Endothelial cell of umbilical vein (primary cell): Measurements from ENCODE around the gene ZNF213. TPM values are rescaled to one million over a fixed set of nuclear protein-coding genes. Genes with fewer than 3 reads are reported as not detected.
A peak's percentile ranks its signal among the peaks of the same experiment; 100 is the strongest.

Source experiments
- BruUV-seq: library from RNA; stranded (reverse); fragments of 400-500 nt; replicated peaks from 2 replicates; lab custom pipeline; 2021; lab: Mats Ljungman, UMichigan
- CTCF ChIA-PET: fragments of 300-600, 350-600 bp; sonication (Branson Sonifier 250); formaldehyde crosslinking; loops from one replicate; lab custom pipeline; 2021; ENCODE audit warnings: antibody characterized with exemption, inconsistent platforms; lab: Charles Lee
- POLR2A ChIA-PET: fragments of 300-600, 350-600 bp; sonication (Branson Sonifier 250); formaldehyde crosslinking; loops from one replicate; lab custom pipeline; 2021; ENCODE audit warnings: antibody characterized with exemption, inconsistent platforms; lab: Charles Lee
- DNase-seq: peaks from one replicate; pipeline ENCODE4 v3.0.0-alpha.2; 2011; ENCODE audit warnings: low read depth, low spot score
- FAIRE-seq: peaks from 2 replicates; lab custom pipeline; 2011; peaks lifted over from hg19 to GRCh38; lab: Jason Lieb, UNC
- H2AFZ ChIP-seq: 2 replicates; pipeline ENCODE4 v1.6.0; 2012; ENCODE audit warnings: low read depth, low read length, control low read depth, inconsistent platforms
- H3K27ac ChIP-seq: 2 replicates; pipeline ENCODE4 v1.5.1; 2011; ENCODE audit warnings: low read depth, mild to moderate bottlenecking, control low read depth, low read length, moderate library complexity; ENCODE audit not compliant: insufficient read depth
- H3K27me3 ChIP-seq, 2 experiments: 2 replicates each; pipeline versions ENCODE4 v1.6.0 to v1.6.1; 2011; ENCODE audit warnings: low read length in 2 of 2, mixed read lengths in 1 of 2; ENCODE audit not compliant: control insufficient read depth in 2 of 2, insufficient read depth in 2 of 2
- H3K36me3 ChIP-seq, 2 experiments: 2 replicates in 1 of 2; 3 replicates in 1 of 2; pipeline ENCODE4 v1.5.1; 2011; ENCODE audit warnings: low read length in 2 of 2, mild to moderate bottlenecking in 1 of 2, moderate library complexity in 1 of 2; ENCODE audit not compliant: control insufficient read depth in 2 of 2, insufficient read depth in 2 of 2; ENCODE audit errors: extremely low read depth in 1 of 2
- H3K4me1 ChIP-seq: 3 replicates; pipeline ENCODE4 v1.5.1; 2011; ENCODE audit warnings: mild to moderate bottlenecking, low read length; ENCODE audit not compliant: control insufficient read depth, insufficient read depth; ENCODE audit errors: extremely low read depth
- H3K4me2 ChIP-seq: 2 replicates; pipeline ENCODE4 v1.6.1; 2011; ENCODE audit warnings: low read length, control low read depth, mixed read lengths; ENCODE audit not compliant: insufficient read depth
- H3K4me3 ChIP-seq, 3 experiments: fragments of 200-600 bp in 1 of 3; sonication (generic), shearing (Covaris generic) in 1 of 3; replicated peaks in 1 of 3; 2 replicates each; pipeline ENCODE4 v1.5.1; 2011 to 2016; ENCODE audit warnings: control low read depth in 3 of 3, low read length in 3 of 3, mild to moderate bottlenecking in 2 of 3, inconsistent platforms in 1 of 3, low read depth in 1 of 3, moderate library complexity in 1 of 3; ENCODE audit not compliant: insufficient read depth in 1 of 3
- H3K79me2 ChIP-seq: 2 replicates; pipeline ENCODE4 v1.6.0; 2012; ENCODE audit warnings: low read length, inconsistent platforms; ENCODE audit not compliant: control insufficient read depth, insufficient read depth
- H3K9ac ChIP-seq: replicated peaks from 2 replicates; pipeline ENCODE3; 2011; ENCODE audit warnings: low read length, control low read depth; ENCODE audit not compliant: insufficient read depth; ENCODE audit errors: extremely low read depth
- H3K9me1 ChIP-seq: replicated peaks from 3 replicates; pipeline ENCODE4 v1.6.0; 2011; ENCODE audit warnings: mild to moderate bottlenecking, low read length; ENCODE audit not compliant: control insufficient read depth, insufficient read depth; ENCODE audit errors: extremely low read depth
- H3K9me3 ChIP-seq: replicated peaks from 2 replicates; pipeline ENCODE4 v1.5.1; 2012; ENCODE audit warnings: low read length, inconsistent platforms; ENCODE audit not compliant: control insufficient read depth, insufficient read depth
- H4K20me1 ChIP-seq: replicated peaks from 2 replicates; pipeline ENCODE3; 2011; ENCODE audit warnings: mild to moderate bottlenecking, low read length; ENCODE audit not compliant: control insufficient read depth, insufficient read depth; ENCODE audit errors: extremely low read depth
- EZH2 ChIP-seq: IDR thresholded peaks from 2 replicates; pipeline ENCODE4 v1.6.1; 2012; ENCODE audit warnings: borderline replicate concordance, low read depth, mild to moderate bottlenecking, moderate library complexity, low read length, inconsistent platforms; ENCODE audit not compliant: severe bottlenecking
- FOS ChIP-seq: IDR thresholded peaks from 2 replicates; pipeline ENCODE4 v1.6.1; 2011; ENCODE audit warnings: mild to moderate bottlenecking, low read length, moderate library complexity, borderline replicate concordance; ENCODE audit not compliant: insufficient read depth
- GATA2 ChIP-seq: IDR thresholded peaks from 2 replicates; pipeline ENCODE4 v1.7.0; 2011; ENCODE audit warnings: low read depth, mild to moderate bottlenecking, moderate library complexity, mixed read lengths, low read length; ENCODE audit not compliant: insufficient read length, insufficient read depth
- POLR2A ChIP-seq: IDR thresholded peaks from 2 replicates; pipeline ENCODE4 v1.6.1; 2012; ENCODE audit warnings: low read depth, mild to moderate bottlenecking, control low read depth, low read length
- POLR2AphosphoS5 ChIP-seq: IDR thresholded peaks from 2 replicates; pipeline ENCODE4 v1.6.1; 2012; ENCODE audit warnings: low read depth, mild to moderate bottlenecking, control low read depth, low read length, moderate library complexity; ENCODE audit not compliant: insufficient read depth
- dilution Hi-C: fragments of 300-500 bp; cut with MboI; formaldehyde crosslinking; loops from one replicate; pipeline ENCODE4 v1.15.0; 2019; ENCODE audit warnings: low sequenced_read_pairs; ENCODE audit not compliant: extremely low pct_ligation_motif_present
- intact Hi-C: fragments of 100-400 bp; cut with micrococcal nuclease; formaldehyde crosslinking; loops from one replicate; pipeline ENCODE4 v1.10.0; 2022
- polyA plus RNA-seq, 4 experiments: library from polyadenylated mRNA; depleted of rRNA in 3 of 4; stranded (reverse) in 3 of 4; unstranded in 1 of 4; fragments of >200 nt; gene quantifications; 2 replicates each; pipeline versions ENCODE4 v1.2.1 to v1.2.3, GENCODE V29; 2011 to 2012; ENCODE audit warnings: missing spikeins in 1 of 4
- total RNA-seq: library from RNA; stranded (reverse); gene quantifications from 2 replicates; pipeline ENCODE4 v1.2.3, GENCODE V29; 2021
- TF ChIP-seq, protein P1 (sequence below), 2 donors: IDR thresholded peaks; 1 replicate in 1 of 2; 2 replicates in 1 of 2; pipeline ENCODE4 v1.5.1; 2011; ENCODE audit warnings: low read length in 2 of 2, mild to moderate bottlenecking in 2 of 2, moderate library complexity in 2 of 2, control low read depth in 1 of 2, inconsistent platforms in 1 of 2, low read depth in 1 of 2; ENCODE audit not compliant: insufficient read depth in 1 of 2; ENCODE audit errors: extremely low read depth in 1 of 2

The ZNF213 gene
- total and polyA plus RNA-seq, 2 donors (not counting 3 experiments of a cell fraction or from before 2014, with no cell fraction given) = 2.0 to 9.8 TPM

DNA sequence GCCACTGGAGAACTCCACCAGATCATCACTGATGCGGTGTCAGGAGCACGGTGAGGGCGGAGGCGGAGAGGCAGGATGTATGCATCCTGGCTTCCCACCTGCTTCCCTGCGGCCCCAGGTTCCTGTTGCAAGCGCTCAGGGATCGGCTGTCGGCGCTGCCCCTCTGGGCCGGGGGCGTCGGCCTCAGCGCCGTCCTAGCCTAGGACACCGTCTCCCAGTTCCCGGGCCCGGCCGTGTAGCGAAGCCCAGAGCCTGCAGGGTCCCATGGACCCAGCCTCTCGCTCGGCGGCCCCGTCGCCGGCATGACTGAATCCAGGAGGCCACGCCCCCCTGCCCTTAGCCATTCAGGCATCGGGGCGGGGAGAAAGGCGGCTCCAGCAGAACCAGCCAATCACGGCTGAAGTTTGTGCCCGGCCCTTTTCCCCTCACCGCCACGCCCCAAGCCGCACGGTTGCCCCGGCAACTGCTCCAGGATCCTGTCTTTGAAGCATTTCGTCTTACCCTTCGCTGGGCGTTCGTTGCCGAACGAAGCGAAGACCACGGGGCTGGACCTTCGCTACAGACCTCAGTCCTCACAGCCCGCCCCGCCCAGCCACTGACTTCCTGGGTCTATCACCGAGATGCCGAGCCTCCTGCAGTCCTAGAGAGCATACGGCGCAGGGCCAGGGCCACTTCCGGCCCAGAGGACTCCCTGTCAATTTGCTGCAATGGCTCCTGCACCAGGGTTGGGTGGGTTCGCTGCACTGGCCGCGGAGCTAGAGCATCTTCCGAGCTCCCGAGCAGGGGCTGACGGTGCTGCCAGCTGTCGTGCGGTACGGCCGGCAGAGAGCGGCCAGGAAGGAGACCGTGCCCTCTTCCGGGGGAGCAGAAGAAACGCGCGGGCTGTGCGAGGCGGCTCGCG, 10.6 kb upstream of the ZNF213 start:
- Histone ChIP-seq H4K20me1 (no peaks in the 10 kb centered on the region), H2AFZ (peak overlapping the region; percentile 77), H3K27me3 (no peaks in the 10 kb centered on the region), H3K9me1 (no peaks in the 10 kb centered on the region), H3K36me3 (peaks cover 7 to 17% of the 10 kb centered on the region in 2 experiments), H3K79me2 (no peaks in the 10 kb centered on the region), H3K4me1 (peaks cover 8% of the 10 kb centered on the region), H3K9ac (peak overlapping the region; percentile 39), H3K4me3 (peak overlapping the region; percentile 45 to 58 (median 46)), H3K9me3 (no peaks in the 10 kb centered on the region), H3K4me2 (peak overlapping the region; percentile 91), H3K27ac (no peak overlapping the region)
- FAIRE-seq (peak; percentile 96), DNase-seq (peak; percentile 95)
- ChIA-PET POLR2A (no interaction called here), CTCF (interaction anchor here (0.9 to 6.9 kb wide), 7 partner anchors 10 to 93 kb away, joined by 3 to 113 read pairs (median 3); partner anchors contain the start of gene ZNF213)
- dilution Hi-C loops = no loop called here
- TF ChIP-seq GATA2 (no peak), POLR2AphosphoS5 (peak; percentile 37), POLR2A (peak; percentile 55), FOS (no peak), EZH2 (no peak)
- TF ChIP-seq, protein P1, sequence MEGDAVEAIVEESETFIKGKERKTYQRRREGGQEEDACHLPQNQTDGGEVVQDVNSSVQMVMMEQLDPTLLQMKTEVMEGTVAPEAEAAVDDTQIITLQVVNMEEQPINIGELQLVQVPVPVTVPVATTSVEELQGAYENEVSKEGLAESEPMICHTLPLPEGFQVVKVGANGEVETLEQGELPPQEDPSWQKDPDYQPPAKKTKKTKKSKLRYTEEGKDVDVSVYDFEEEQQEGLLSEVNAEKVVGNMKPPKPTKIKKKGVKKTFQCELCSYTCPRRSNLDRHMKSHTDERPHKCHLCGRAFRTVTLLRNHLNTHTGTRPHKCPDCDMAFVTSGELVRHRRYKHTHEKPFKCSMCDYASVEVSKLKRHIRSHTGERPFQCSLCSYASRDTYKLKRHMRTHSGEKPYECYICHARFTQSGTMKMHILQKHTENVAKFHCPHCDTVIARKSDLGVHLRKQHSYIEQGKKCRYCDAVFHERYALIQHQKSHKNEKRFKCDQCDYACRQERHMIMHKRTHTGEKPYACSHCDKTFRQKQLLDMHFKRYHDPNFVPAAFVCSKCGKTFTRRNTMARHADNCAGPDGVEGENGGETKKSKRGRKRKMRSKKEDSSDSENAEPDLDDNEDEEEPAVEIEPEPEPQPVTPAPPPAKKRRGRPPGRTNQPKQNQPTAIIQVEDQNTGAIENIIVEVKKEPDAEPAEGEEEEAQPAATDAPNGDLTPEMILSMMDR (IDR thresholded peaks at IDR 0.05; ENCODE audit: extremely low read depth in 1 of 2, insufficient read depth in 1 of 2, low read depth in 1 of 2, low read length in 2 of 2) = peak in 1 of 2 donors; percentile 35
- intact Hi-C loops = loop anchor here (1.0 to 2.0 kb wide), 3 partner anchors 17 to 65 kb away; no protein-coding TSS in a partner anchor
- BruUV-seq = no TSS peak
